Suppressor macrophage (primary cell): ENCODE data around the gene RBM8A.
A peak's percentile ranks its signal among the peaks of the same experiment; 100 is the strongest.

ENCODE experiments used
- DNase-seq, 4 experiments: peaks; one replicate each; pipeline ENCODE4 v3.0.0-alpha.2; 2020 to 2022

The RBM8A gene

GRCh38 chr1:145916745-145917144 lies 10.5 kb downstream of the RBM8A start:
- DNase-seq = no peak

GRCh38 chr1:145912128-145912641 lies 15.1 kb downstream of the RBM8A start:
- DNase-seq = no peak

GRCh38 chr1:145908653-145909052 lies 18.6 kb downstream of the RBM8A start:
- DNase-seq = no peak

- no peak for DNase-seq
These were observed 20.1 kb downstream of the RBM8A start for GRCh38 chr1:145906954-145907753.

GRCh38 chr1:145901312-145902021 lies 25.8 kb downstream of the RBM8A start:
- DNase-seq = no peak

- no peak for DNase-seq
These were observed 28.5 kb downstream of the RBM8A start for GRCh38 chr1:145898756-145899155.

GRCh38 chr1:145897969-145898368 lies 29.3 kb downstream of the RBM8A start:
- no peak for DNase-seq

- DNase-seq = no peak
These were observed 31.8 kb downstream of the RBM8A start for GRCh38 chr1:145895471-145895870.

- DNase-seq = no peak
These were observed 33.8 kb downstream of the RBM8A start for GRCh38 chr1:145893306-145894055.

GRCh38 chr1:145892486-145893087 lies 34.7 kb downstream of the RBM8A start:
- no peak for DNase-seq

- DNase-seq = peak; percentile 80 to 89 (median 81)
These were observed 35.4 kb downstream of the RBM8A start for GRCh38 chr1:145891587-145892485.

GRCh38 chr1:145891143-145891542 lies 36.1 kb downstream of the RBM8A start:
- no peak for DNase-seq

- no peak for DNase-seq
These were observed 37.6 kb downstream of the RBM8A start for GRCh38 chr1:145889722-145890121.

GRCh38 chr1:145887631-145888030 lies 39.7 kb downstream of the RBM8A start:
- no peak for DNase-seq

- no peak for DNase-seq
These were observed 40.5 kb downstream of the RBM8A start for GRCh38 chr1:145886816-145887215.

- no peak for DNase-seq
These were observed 40.9 kb downstream of the RBM8A start for GRCh38 chr1:145886390-145886789.

- DNase-seq = peak; percentile 82 to 92 (median 86)
These were observed 41.5 kb downstream of the RBM8A start, which contains the start of gene ANKRD35 for GRCh38 chr1:145885738-145886287. Gene ANKRD35, minus strand, starts transcription at chr1:145885866. Its CDS starts 108 bp downstream, at chr1:145885758.

GRCh38 chr1:145884675-145885074 lies 42.6 kb downstream of the RBM8A start:
- DNase-seq = no peak

GRCh38 chr1:145879775-145880174 lies 47.5 kb downstream of the RBM8A start:
- DNase-seq = peak in 2 of 4 experiments; percentile 15 to 19

GRCh38 chr1:145878724-145879123 lies 48.6 kb downstream of the RBM8A start:
- no peak for DNase-seq

GRCh38 chr1:145877923-145878486 lies 49.3 kb downstream of the RBM8A start:
- no peak for DNase-seq
